Stimulated activated naive CD8-positive, alpha-beta T cell treated with anti-CD3 and anti-CD28 coated beads, Interleukin-15, Interleukin-2, amounts not matched to agents 100 ng/mL and 50 ng/mL, for 24 hours (primary cell): ENCODE measurements around the gene LRRC73.
"Not testable (repeated sequence)": the region's sequence is repeated elsewhere in the genome, so short reads cannot be mapped to it uniquely, and the experiment has no call there.

ENCODE experiments used
- H3K27ac Mint-ChIP-seq: one replicate; pipeline ENCODE4 v1.8.0; 2021; ENCODE audit warnings: mild to moderate bottlenecking, mixed read lengths
- H3K27me3 Mint-ChIP-seq: one replicate; pipeline ENCODE4 v1.8.0; 2021; ENCODE audit warnings: mixed read lengths
- H3K36me3 Mint-ChIP-seq: one replicate; pipeline ENCODE4 v1.8.0; 2021; ENCODE audit warnings: low read depth, mixed read lengths
- H3K4me1 Mint-ChIP-seq: one replicate; pipeline ENCODE4 v1.8.0; 2021; ENCODE audit warnings: low read depth, mixed read lengths
- H3K4me3 Mint-ChIP-seq: one replicate; pipeline ENCODE4 v1.8.0; 2021; ENCODE audit warnings: mild to moderate bottlenecking, mixed read lengths
- H3K9me3 Mint-ChIP-seq: one replicate; pipeline ENCODE4 v1.8.0; 2021; ENCODE audit warnings: mixed read lengths

The LRRC73 gene

GRCh38 chr6:43503443-43503842, 6.7 kb downstream of the LRRC73 start:
- peaks cover 37% of the 10 kb centered on the region for H3K36me3 Mint-ChIP-seq
- no peaks in the 10 kb centered on the region for H3K9me3 Mint-ChIP-seq
- H3K27me3 Mint-ChIP-seq: peaks cover 3% of the 10 kb centered on the region
- no peak overlapping the region for H3K4me3 Mint-ChIP-seq
- no peak overlapping the region for H3K27ac Mint-ChIP-seq
- no peaks in the 10 kb centered on the region for H3K4me1 Mint-ChIP-seq

GRCh38 chr6:43502666-43503065, 7.5 kb downstream of the LRRC73 start:
- Mint-ChIP-seq H3K4me3 (no peak overlapping the region), H3K4me1 (no peaks in the 10 kb centered on the region), H3K27ac (no peak overlapping the region), H3K27me3 (no peaks in the 10 kb centered on the region), H3K9me3 (no peaks in the 10 kb centered on the region), H3K36me3 (peaks cover 37% of the 10 kb centered on the region)

- Mint-ChIP-seq H3K9me3 (no peaks in the 10 kb centered on the region), H3K27me3 (no peaks in the 10 kb centered on the region), H3K4me1 (no peaks in the 10 kb centered on the region), H3K4me3 (no peak overlapping the region), H3K27ac (no peak overlapping the region), H3K36me3 (peaks cover 30% of the 10 kb centered on the region)
Observed at GRCh38 chr6:43500921-43501320, 9.2 kb downstream of the LRRC73 start.

DNA sequence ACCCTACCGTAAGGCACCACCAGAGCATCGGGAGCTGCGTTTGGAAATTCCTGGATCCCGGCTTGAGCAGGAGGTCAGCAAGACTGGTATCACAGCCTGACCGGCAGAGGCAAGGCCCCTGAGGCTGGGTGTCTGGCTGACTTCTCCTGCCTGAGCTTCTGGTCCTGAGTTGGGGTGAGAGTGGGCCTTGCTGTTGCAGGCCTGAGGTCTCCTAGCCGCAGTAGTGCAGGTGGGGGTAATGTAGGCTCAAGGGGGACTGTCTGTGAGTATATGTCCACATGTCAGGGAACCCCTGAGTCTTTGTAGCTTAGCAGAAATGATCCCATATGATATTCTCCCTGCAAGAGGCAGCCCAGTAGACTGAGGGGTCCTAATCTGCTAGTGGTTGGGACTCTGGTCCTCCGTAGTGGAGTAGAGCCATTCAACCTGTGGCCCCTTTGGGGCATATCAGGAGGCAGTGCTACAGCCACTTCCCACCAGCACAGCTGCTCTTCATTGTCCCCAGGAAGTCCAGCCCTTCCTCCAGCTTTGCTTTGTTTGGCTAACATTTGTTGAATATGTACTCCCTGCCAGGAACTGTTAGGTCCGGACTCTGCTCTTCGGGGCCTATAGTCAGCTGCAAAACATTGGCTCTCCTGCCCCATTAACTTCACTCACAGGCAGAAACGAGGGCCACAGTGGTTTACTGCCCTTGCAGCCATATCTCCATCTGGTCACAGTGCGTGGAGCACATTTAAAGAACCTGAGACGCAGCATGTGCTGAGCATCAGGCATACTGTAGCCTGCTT, 10.9 kb downstream of the LRRC73 start:
- H3K27ac Mint-ChIP-seq: no peak overlapping the region
- H3K36me3 Mint-ChIP-seq: peaks cover 29% of the 10 kb centered on the region
- no peaks in the 10 kb centered on the region for H3K27me3 Mint-ChIP-seq
- peaks cover 10% of the 10 kb centered on the region for H3K4me1 Mint-ChIP-seq
- no peak overlapping the region for H3K4me3 Mint-ChIP-seq
- no peaks in the 10 kb centered on the region for H3K9me3 Mint-ChIP-seq

DNA sequence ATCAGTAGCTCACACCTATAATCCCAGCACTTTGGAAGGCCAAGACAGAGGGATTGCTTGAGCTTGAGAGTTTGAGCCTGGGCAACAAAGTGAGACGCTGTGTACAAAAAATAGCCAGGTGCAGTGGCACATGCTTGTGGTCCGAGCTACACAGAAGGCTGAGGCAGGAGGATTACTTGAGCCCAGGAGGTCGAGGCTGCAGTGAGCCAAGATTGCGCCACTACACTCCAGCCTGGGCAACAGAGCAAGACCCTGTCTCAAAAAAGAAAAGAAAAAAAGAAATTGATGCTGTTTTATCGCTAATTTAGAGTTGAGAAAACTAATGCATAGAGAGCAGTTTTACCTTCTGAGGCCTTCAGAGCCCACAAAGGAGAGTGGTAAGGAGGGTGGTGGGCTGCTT, 11.9 kb downstream of the LRRC73 start:
- not testable (repeated sequence) for H3K27me3 Mint-ChIP-seq, H3K4me3 Mint-ChIP-seq, H3K9me3 Mint-ChIP-seq, H3K27ac Mint-ChIP-seq
- peaks cover 16% of the 10 kb centered on the region for H3K4me1 Mint-ChIP-seq
- peaks cover 24% of the 10 kb centered on the region for H3K36me3 Mint-ChIP-seq

DNA sequence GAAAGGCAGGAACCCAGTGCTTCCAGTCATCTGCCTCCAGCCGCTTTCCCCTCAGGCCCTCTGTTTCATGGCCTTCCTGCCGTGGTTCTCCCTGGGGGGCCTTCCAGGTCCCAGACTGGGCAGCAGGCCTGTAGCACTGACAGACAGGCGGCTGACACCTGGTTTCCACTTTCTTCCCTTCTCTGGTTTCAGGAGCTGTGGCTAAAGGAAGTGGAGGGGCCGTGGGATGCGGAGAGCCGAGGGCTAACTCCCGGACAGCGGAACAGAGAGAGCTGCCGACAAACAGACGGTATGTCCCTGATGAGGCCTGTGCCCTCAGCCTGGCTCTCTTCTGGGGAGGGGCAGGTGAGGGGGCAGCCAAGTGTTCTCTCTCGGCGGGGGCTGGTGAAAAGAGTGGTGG, 12.5 kb downstream of the LRRC73 start:
- no peak overlapping the region for H3K27ac Mint-ChIP-seq
- H3K4me3 Mint-ChIP-seq: no peak overlapping the region
- H3K9me3 Mint-ChIP-seq: no peaks in the 10 kb centered on the region
- H3K36me3 Mint-ChIP-seq: peaks cover 21% of the 10 kb centered on the region
- peaks cover 19% of the 10 kb centered on the region for H3K4me1 Mint-ChIP-seq
- no peaks in the 10 kb centered on the region for H3K27me3 Mint-ChIP-seq

- no peaks in the 10 kb centered on the region for H3K9me3 Mint-ChIP-seq
- peaks cover 19% of the 10 kb centered on the region for H3K4me1 Mint-ChIP-seq
- H3K27me3 Mint-ChIP-seq: no peaks in the 10 kb centered on the region
- H3K4me3 Mint-ChIP-seq: no peak overlapping the region
- H3K36me3 Mint-ChIP-seq: peaks cover 20% of the 10 kb centered on the region
- no peak overlapping the region for H3K27ac Mint-ChIP-seq
Observed at GRCh38 chr6:43497129-43497396, 13.1 kb downstream of the LRRC73 start.

DNA sequence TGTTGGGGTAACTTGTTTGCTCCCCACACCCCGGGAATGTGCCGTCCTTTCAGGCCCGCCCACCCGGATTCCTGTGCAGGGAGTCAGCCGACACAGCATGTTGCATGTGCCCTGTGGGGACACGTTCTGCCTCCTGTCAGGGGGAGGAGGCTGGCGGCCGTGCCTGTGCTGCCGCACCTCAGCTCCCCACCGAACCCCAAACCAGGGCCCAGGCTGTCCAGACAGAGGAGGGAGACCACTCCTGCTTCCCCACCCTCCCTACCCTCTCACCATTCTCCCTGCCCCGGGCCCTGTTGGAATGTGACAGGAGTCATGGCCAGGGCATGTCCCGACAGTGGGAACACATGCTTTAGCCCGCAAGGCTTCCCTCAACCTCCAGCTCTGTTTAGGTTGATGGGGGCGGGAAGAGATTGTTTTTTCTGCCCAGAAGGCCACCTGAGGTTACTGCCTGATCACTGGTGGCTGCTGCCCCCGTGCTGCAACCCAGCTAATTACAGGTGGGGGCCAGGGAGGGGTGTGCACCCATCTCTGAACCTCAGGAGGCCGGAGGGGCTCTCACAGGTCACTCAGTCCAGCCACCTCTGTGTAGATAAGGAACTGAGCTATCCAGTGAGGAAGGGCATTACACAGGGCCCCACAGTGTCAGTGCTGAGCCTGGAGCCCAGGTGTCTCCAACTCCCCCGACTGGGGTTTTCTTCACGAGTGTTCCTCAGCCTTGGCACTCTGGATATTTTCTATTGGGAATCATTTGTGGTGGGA, 13.6 kb downstream of the LRRC73 start:
- no peak overlapping the region for H3K4me3 Mint-ChIP-seq
- no peaks in the 10 kb centered on the region for H3K9me3 Mint-ChIP-seq
- H3K27ac Mint-ChIP-seq: no peak overlapping the region
- H3K36me3 Mint-ChIP-seq: peaks cover 15% of the 10 kb centered on the region
- no peaks in the 10 kb centered on the region for H3K27me3 Mint-ChIP-seq
- peaks cover 19% of the 10 kb centered on the region for H3K4me1 Mint-ChIP-seq

GRCh38 chr6:43495409-43495941, 14.7 kb downstream of the LRRC73 start:
- Mint-ChIP-seq H3K27me3 (no peaks in the 10 kb centered on the region), H3K4me3 (no peak overlapping the region), H3K4me1 (peaks cover 19% of the 10 kb centered on the region), H3K36me3 (peaks cover 7% of the 10 kb centered on the region), H3K27ac (no peak overlapping the region), H3K9me3 (no peaks in the 10 kb centered on the region)

GRCh38 chr6:43494766-43495165, 15.4 kb downstream of the LRRC73 start:
- Mint-ChIP-seq H3K27ac (no peak overlapping the region), H3K4me3 (no peak overlapping the region), H3K36me3 (peaks cover 7% of the 10 kb centered on the region), H3K9me3 (no peaks in the 10 kb centered on the region), H3K4me1 (peaks cover 23% of the 10 kb centered on the region), H3K27me3 (no peaks in the 10 kb centered on the region)

GRCh38 chr6:43494321-43494720, 15.8 kb downstream of the LRRC73 start:
- H3K27ac Mint-ChIP-seq: no peak overlapping the region

DNA sequence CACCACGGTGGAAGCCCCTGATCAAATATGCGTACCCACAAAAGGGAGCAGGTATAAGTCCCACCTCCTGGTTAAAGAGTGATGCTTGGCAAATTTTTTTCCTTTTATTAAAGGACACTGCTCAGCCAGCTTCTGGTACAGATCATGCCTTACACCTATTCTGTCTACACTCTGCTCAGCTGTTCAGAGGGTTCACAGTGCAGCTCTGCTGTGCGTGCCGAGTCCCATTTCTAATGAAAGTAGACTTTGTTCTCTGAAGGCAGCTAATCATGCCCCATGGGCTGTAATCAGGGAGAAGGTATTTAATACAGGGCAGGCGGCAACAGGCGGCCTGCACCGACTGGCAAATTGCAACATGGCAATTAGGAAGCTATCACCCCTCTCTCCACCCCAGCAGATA, 16.3 kb downstream of the LRRC73 start:
- no peaks in the 10 kb centered on the region for H3K27me3 Mint-ChIP-seq
- H3K27ac Mint-ChIP-seq: no peak overlapping the region
- peaks cover 9% of the 10 kb centered on the region for H3K36me3 Mint-ChIP-seq
- no peak overlapping the region for H3K4me3 Mint-ChIP-seq
- no peaks in the 10 kb centered on the region for H3K9me3 Mint-ChIP-seq
- peaks cover 23% of the 10 kb centered on the region for H3K4me1 Mint-ChIP-seq

More at GRCh38 chr6:43494321-43494720, 15.8 kb downstream of the LRRC73 start:
- Mint-ChIP-seq H3K27me3 (no peaks in the 10 kb centered on the region), H3K9me3 (no peaks in the 10 kb centered on the region), H3K36me3 (peaks cover 5% of the 10 kb centered on the region), H3K4me3 (no peak overlapping the region), H3K4me1 (peaks cover 23% of the 10 kb centered on the region)

GRCh38 chr6:43493230-43493629, 16.9 kb downstream of the LRRC73 start:
- H3K9me3 Mint-ChIP-seq: no peaks in the 10 kb centered on the region
- peaks cover 23% of the 10 kb centered on the region for H3K4me1 Mint-ChIP-seq
- H3K27me3 Mint-ChIP-seq: no peaks in the 10 kb centered on the region
- H3K27ac Mint-ChIP-seq: no peak overlapping the region
- peaks cover 9% of the 10 kb centered on the region for H3K36me3 Mint-ChIP-seq
- H3K4me3 Mint-ChIP-seq: no peak overlapping the region

GRCh38 chr6:43492673-43493072, 17.5 kb downstream of the LRRC73 start:
- H3K27me3 Mint-ChIP-seq: no peaks in the 10 kb centered on the region
- peaks cover 9% of the 10 kb centered on the region for H3K36me3 Mint-ChIP-seq
- H3K4me1 Mint-ChIP-seq: peaks cover 23% of the 10 kb centered on the region
- H3K27ac Mint-ChIP-seq: no peak overlapping the region
- H3K9me3 Mint-ChIP-seq: no peaks in the 10 kb centered on the region
- H3K4me3 Mint-ChIP-seq: no peak overlapping the region

DNA sequence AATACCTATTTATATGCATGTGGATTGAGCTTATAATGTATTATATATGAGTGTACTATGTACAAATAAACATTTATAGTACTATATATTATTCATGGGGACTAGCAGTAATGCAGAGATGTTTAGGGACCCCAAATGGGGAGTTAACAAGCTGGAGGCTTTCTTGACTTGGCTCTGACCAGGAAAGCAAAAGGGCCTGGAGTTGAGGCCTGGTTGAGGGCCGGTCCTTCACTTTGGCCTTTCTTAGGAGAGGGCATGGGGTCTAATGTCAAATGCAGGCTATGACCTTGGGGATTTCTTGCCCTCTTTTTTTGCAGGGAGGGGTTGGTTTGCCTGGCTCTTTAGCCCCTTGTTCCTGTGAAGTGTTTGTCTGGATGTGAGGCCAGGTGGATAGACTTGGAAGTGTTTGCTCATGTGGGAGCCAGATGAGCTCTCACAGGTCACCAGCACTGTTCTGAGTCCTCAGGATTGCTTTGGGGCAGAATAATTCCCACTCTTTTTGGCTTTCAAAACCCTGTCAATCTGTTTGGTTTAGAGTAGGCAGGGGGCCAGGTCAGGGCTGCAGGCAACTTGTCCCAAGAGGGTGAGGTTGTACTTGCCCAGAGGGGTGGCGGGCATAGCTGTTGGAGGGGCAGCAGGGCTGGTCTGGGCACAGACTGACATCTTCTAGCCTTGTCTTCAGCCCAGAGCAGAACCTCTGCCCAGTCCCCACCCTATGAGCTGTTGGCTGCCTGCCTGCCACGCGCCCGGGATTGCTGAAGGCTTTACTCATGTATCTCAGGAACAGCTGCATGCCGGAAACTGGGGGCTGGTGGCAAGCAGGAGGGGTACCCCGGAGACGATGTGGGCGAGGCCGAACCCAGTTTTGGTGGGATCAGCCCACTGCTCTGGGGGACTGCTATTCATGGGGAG, 18.1 kb downstream of the LRRC73 start:
- Mint-ChIP-seq H3K27ac (no peak overlapping the region), H3K27me3 (no peaks in the 10 kb centered on the region), H3K36me3 (peaks cover 9% of the 10 kb centered on the region), H3K9me3 (no peaks in the 10 kb centered on the region), H3K4me1 (peaks cover 23% of the 10 kb centered on the region), H3K4me3 (no peak overlapping the region)
